Liver (tissue), 3 donors: ENCODE results near the gene ZNF536.

ENCODE experiments used
- EGR1 ChIP-seq, 2 donors: IDR thresholded peaks; 2 replicates each; pipeline ENCODE4 v1.6.1; 2016 to 2018; ENCODE audit warnings: antibody characterized with exemption in 2 of 2, low read depth in 2 of 2
- FOXA1 ChIP-seq: IDR thresholded peaks from 2 replicates; pipeline ENCODE4 v1.6.1; 2016; ENCODE audit warnings: antibody characterized with exemption
- GABPA ChIP-seq, 2 donors: IDR thresholded peaks in 1 of 2; conservative IDR thresholded peaks in 1 of 2; 2 replicates each; pipeline ENCODE4 v1.6.1; 2016; ENCODE audit warnings: antibody characterized with exemption in 2 of 2, mild to moderate bottlenecking in 1 of 2, moderate library complexity in 1 of 2
- NR2F2 ChIP-seq: IDR thresholded peaks from 2 replicates; pipeline ENCODE4 v1.6.1; 2016; ENCODE audit warnings: antibody characterized with exemption
- RAD21 ChIP-seq, 2 donors: IDR thresholded peaks; 2 replicates each; pipeline ENCODE4 v1.6.1; 2016; ENCODE audit warnings: antibody characterized with exemption in 2 of 2, mild to moderate bottlenecking in 2 of 2
- RXRA ChIP-seq, 2 donors: IDR thresholded peaks; 2 replicates each; pipeline ENCODE4 v1.6.1; 2017 to 2018; ENCODE audit warnings: antibody characterized with exemption in 2 of 2, mild to moderate bottlenecking in 1 of 2
- SP1 ChIP-seq: IDR thresholded peaks from 2 replicates; pipeline ENCODE4 v1.6.1; 2018; ENCODE audit warnings: antibody characterized with exemption, mild to moderate bottlenecking
- YY1 ChIP-seq: IDR thresholded peaks from 2 replicates; pipeline ENCODE4 v1.6.1; 2016; ENCODE audit warnings: antibody characterized with exemption, mild to moderate bottlenecking
- TF ChIP-seq, protein P1 (sequence below): fragments of 150-350 bp; IDR thresholded peaks from 2 replicates; pipeline ENCODE4 v1.5.1; 2017; ENCODE audit warnings: improper control_type of control experiment, low read depth, low read length; ENCODE audit not compliant: missing input control
- TF ChIP-seq, protein P2 (sequence below): IDR thresholded peaks from 2 replicates; pipeline ENCODE4 v1.6.1; 2016; ENCODE audit warnings: antibody characterized with exemption, mild to moderate bottlenecking
- TF ChIP-seq, protein P3 (sequence below): IDR thresholded peaks from 2 replicates; pipeline ENCODE4 v1.6.1; 2016; ENCODE audit warnings: antibody characterized with exemption
- TF ChIP-seq, protein P4 (sequence below): IDR thresholded peaks from 2 replicates; pipeline ENCODE4 v1.6.1; 2016; ENCODE audit warnings: antibody characterized with exemption
- donor health status: healthy.
- donor health status: healthy.

DNA sequence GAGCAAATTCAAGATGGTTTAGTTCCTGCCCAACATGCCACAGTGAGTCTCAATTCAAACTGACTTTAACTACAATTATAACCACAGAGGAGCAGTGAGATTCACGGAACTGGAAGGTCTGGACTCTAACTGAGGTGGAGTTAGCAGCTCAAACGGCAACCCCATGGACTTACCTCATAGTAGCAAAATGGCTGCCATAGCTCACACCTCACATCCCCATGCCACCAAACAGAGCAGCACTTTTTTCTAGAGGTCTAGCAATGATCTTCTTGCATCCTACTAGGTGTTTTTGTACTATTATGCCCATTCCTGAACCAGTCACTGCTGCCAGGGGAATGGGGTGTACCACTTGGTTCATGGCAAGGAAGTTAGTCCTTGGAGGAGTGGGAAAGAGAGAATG lies 87.7 kb downstream of the ZNF536 start:
- TF ChIP-seq, protein P1, sequence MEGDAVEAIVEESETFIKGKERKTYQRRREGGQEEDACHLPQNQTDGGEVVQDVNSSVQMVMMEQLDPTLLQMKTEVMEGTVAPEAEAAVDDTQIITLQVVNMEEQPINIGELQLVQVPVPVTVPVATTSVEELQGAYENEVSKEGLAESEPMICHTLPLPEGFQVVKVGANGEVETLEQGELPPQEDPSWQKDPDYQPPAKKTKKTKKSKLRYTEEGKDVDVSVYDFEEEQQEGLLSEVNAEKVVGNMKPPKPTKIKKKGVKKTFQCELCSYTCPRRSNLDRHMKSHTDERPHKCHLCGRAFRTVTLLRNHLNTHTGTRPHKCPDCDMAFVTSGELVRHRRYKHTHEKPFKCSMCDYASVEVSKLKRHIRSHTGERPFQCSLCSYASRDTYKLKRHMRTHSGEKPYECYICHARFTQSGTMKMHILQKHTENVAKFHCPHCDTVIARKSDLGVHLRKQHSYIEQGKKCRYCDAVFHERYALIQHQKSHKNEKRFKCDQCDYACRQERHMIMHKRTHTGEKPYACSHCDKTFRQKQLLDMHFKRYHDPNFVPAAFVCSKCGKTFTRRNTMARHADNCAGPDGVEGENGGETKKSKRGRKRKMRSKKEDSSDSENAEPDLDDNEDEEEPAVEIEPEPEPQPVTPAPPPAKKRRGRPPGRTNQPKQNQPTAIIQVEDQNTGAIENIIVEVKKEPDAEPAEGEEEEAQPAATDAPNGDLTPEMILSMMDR: no peak
- no peak for TF ChIP-seq GABPA (IDR thresholded peaks at IDR 0.05 in 1 of 2, conservative IDR thresholded peaks at IDR 0.05 in 1 of 2)
- TF ChIP-seq, protein P2, sequence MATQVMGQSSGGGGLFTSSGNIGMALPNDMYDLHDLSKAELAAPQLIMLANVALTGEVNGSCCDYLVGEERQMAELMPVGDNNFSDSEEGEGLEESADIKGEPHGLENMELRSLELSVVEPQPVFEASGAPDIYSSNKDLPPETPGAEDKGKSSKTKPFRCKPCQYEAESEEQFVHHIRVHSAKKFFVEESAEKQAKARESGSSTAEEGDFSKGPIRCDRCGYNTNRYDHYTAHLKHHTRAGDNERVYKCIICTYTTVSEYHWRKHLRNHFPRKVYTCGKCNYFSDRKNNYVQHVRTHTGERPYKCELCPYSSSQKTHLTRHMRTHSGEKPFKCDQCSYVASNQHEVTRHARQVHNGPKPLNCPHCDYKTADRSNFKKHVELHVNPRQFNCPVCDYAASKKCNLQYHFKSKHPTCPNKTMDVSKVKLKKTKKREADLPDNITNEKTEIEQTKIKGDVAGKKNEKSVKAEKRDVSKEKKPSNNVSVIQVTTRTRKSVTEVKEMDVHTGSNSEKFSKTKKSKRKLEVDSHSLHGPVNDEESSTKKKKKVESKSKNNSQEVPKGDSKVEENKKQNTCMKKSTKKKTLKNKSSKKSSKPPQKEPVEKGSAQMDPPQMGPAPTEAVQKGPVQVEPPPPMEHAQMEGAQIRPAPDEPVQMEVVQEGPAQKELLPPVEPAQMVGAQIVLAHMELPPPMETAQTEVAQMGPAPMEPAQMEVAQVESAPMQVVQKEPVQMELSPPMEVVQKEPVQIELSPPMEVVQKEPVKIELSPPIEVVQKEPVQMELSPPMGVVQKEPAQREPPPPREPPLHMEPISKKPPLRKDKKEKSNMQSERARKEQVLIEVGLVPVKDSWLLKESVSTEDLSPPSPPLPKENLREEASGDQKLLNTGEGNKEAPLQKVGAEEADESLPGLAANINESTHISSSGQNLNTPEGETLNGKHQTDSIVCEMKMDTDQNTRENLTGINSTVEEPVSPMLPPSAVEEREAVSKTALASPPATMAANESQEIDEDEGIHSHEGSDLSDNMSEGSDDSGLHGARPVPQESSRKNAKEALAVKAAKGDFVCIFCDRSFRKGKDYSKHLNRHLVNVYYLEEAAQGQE: no peak
- TF ChIP-seq SP1: no peak
- no peak for TF ChIP-seq RAD21 (IDR thresholded peaks at IDR 0.05)
- TF ChIP-seq, protein P3, sequence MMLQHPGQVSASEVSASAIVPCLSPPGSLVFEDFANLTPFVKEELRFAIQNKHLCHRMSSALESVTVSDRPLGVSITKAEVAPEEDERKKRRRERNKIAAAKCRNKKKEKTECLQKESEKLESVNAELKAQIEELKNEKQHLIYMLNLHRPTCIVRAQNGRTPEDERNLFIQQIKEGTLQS: no peak
- no peak for TF ChIP-seq RXRA (IDR thresholded peaks at IDR 0.05)
- no peak for TF ChIP-seq YY1
- TF ChIP-seq, protein P4, sequence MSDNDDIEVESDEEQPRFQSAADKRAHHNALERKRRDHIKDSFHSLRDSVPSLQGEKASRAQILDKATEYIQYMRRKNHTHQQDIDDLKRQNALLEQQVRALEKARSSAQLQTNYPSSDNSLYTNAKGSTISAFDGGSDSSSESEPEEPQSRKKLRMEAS: no peak
- TF ChIP-seq EGR1 (IDR thresholded peaks at IDR 0.05; ENCODE audit: low read depth in 2 of 2): no peak
- TF ChIP-seq NR2F2: no peak
- no peak for TF ChIP-seq FOXA1
